Activated naive CD4-positive, alpha-beta T cell treated with anti-CD3 and anti-CD28 coated beads, Interleukin-2, amount 50 U/mL, for 16 hours (primary cell): ENCODE data around the gene PHF21A.

Experiments
- DNase-seq: peaks from one replicate; pipeline ENCODE4 v3.0.0-alpha.2; 2020

Gene PHF21A

DNA sequence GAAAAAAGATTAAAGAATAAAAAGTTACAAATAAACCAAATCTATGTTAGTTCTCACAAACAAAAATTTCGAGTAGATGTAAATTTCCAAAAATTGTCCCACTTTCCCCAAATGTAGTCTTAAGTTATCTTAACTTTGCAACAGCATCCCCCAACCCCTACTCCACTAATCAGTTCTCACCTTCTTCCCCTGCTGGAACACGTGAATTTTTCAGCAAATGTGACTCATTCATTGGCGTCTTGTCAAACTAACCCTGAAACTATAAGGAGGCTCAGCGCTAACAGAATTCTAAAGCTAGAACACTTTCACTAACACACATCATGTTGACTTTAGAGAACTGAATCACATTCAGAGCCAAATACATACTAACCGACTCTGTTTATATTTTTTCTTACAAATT lies 46.1 kb downstream of the PHF21A start:
- no peak for DNase-seq

DNA sequence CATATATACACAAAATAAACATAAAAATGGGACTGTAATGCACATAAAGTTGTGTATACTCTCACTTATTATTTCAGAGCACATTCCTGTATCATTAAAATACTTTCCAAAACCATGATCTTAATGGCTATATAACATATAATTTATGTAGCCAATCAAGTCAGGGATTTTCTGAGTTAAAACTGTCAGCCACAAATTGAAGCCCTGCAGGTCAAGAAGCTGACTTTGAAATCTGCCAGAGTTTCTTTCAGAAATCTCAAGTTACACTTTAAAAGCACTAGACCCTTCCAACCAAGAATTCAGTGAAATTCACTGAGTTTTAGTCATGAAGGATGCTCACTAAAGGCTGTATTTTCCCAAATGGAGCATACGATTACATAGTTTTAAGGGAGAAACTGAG lies 47.6 kb downstream of the PHF21A start:
- no peak for DNase-seq

DNA sequence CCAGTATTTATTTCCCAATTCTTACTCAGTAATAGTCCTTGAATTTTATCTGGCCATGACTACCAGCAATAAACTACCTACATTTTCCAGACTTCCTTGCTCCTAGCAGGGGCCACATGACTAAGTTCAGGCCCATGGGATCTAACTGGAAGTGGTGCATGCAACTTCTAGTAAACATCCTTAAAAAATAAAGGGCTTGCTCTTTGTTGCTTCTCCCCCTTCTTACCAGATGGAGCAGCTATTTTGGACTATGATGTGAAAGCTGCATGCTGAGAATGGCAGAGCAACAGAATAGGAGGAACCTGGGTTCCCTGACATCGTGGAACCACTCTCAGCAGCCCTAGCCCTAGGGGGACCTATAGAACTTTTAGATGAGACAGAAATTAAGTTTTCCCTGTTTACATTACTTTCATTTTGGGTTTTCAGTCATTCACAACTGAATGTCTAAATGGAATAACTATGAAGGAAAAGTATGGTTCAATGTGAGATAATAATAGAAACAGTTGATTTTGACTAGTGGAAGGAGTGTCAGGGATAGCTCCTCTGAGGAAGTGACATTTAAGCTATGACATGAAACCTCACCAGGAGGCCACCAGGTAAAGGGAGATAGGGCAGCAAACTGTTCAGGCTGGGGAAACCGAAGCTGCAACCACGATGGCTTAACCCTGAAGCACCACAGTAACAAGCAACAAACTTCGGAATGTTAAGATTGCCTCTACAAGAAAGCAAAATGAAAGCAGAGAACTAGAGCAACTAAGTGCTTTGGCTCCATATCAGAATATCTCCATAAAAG lies 48.9 kb downstream of the PHF21A start:
- no peak for DNase-seq

DNA sequence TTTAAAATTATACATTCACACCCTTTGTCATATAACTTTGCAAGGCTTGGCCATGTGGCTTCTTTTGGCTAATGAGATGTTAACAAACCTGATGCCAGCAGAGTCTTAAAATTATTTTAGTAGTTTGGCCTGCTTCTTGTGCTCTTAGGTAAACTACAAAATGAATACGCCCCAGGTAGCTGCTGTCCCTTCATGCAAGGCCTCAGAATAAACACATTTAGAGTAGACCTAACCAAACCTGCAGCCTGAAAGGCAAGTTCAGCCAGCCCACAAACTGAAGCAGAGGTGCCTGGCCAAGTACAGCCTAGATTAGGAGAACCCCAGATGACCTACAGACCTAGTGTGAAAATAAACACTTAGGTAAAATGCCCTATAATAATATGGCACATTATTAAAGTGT lies 50.2 kb downstream of the PHF21A start:
- DNase-seq: no peak

DNA sequence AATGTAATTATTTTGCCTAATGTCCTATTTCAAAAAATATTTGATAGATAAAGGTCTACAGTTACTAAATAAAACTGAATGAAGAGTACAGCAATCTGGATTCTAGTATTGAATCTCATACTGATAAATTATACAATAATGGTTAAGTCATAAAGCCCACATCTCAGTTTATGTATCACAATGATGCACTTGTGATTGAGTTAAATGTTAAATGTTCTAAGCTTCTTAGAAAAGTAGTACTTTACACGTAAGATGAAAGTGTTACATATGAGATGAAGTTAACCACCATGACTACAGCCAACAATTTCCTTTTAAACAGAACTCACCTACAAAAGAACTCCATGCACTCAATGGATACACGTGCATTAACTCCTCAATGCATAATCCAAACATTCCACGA lies 51.7 kb downstream of the PHF21A start:
- DNase-seq: no peak

DNA sequence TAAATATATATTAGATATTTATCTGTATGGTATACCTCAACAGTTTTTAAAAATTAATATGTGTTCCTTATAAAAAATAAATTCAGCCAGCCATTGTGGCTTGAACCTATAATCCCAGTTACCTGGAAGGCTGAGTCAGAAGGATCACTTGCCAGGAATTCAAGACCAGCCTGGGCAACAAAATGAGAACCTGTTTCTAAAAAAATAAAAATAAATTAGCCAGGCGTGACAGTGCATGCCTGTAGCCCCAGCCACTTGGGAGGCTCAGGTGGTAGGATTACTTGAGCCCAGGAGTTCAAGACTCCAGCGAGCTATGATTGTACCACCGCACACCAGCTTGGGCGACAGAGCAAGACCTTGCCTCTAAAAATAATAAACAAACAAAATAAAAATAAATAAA lies 54.9 kb downstream of the PHF21A start:
- no peak for DNase-seq

DNA sequence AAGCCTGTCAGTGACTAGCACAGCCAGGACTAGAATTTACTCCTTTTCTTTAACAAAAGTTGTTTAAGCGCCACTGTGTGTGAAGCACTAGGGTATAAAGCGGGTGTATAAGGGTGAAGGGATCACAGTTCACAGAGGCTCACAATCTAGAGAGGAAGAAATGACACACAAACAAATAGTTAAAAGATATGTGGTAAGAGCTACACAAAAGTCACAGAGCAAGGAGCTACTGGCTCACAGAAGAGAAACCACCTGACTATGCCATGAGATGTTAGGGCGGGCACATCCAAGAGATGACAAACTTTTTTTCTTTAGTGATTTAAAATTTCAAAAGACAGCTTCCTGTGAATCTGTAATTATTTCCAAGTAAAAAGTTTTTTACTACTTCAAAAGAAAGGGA lies 55.6 kb downstream of the PHF21A start:
- no peak for DNase-seq

DNA sequence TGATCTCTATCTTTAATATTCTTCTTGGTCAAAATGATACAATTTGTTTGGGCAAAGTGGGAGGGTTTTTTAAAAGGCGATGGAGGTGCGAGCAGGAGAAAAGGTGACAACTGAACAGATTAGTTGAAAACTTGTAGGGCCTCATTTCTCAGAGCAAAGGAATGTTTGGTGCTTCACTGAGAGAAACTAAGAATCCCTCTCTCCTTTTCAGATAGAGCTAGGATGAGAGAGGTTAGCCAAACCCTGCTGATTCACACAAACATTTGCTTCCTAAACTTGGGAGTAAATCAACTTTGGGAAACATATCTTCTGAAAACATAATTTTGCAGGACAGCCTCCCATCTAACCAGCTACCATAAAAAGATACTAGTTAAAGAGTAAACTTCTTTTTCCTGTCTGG lies 57.0 kb downstream of the PHF21A start:
- no peak for DNase-seq

DNA sequence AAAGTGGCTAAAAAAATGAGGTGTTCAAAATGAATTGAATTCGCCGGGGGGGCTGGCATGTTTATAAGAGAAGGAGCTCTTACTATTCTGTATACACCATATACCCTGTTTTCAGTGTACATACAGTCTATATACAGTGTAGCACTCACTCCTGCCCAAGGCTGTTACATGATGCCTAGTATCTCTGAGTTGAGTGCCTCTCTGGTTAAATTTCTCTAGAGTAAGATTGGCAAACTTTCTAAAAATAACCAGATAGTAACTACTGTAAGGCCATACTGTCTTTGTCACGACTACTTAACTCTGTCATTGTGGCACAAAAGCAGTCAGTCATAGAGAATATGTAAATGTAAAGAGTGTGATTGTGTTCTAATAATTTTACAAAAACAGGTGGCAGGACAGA lies 58.1 kb downstream of the PHF21A start:
- DNase-seq: no peak

DNA sequence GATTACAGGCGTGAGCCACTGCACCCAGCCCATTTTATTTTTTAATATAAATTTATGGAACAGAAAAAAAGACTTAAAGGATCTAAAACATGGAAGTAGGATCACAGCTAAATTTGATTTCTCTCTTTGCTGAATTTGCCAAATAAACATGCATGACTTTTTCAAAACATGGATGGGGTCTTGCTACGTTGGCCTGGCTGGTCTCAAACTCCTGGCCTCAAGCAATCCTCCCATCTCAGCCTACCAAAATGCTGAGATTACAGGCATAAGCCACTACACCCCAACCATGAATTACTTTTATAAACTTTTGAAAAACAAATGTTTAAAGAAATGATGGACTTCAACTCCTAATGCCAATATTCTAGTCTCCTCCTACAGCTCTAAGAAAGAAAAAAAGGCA lies 61.2 kb downstream of the PHF21A start:
- DNase-seq: no peak

DNA sequence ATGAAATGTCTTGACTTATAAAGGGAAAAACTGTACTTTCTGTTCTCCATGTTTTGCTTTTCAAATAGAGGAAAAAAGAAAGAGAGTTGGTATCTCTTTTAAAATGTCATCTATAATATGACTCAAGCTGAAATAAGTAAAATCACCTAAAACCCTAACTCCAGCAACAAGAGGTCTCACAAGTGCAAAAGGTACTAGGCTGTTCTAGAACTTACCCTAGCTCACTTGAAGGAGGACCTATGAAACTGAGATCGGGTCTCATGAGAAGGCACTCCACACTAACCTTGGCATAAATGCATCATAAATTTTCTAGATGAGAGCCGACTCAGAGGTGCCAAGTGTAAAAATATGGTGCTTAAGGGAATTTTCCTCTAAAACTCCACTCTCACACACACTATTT lies 63.8 kb downstream of the PHF21A start:
- no peak for DNase-seq

DNA sequence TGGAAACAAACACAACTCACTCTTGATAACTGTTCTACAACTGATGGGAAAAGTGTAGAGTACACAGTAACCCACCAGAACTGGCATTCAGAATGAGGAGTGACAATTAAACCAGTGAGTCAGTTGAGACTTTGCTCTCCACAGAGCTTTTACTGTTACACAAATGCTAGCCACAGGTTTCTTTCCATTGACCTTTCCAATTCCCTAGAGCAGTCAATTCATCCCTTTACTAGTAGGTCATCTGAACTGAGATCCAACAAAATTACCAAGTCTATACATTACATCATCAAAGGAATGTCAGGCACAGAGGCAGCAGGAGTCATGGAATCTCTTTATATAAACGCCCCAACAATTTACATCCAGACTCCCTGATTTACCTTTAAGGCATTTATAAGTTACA lies 65.9 kb downstream of the PHF21A start:
- no peak for DNase-seq

DNA sequence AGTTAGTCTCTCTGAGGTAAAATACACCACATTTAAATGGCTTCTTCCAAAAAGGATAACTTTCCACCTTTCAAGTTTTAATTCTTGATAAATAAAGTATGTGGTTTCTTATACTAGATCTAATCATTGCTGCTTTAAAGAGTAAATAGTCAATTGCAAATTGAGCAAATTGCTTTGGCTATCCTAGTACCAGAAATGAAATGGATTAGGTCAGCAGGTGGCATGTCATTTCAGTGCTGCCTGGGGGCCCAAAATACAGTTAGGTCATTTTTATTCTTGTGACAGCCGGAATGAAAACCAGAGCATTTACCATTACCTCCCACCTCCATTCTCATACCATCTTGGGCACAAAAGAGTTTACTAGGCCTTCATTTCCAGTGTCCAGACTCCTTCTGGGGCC lies 70.2 kb downstream of the PHF21A start:
- no peak for DNase-seq

DNA sequence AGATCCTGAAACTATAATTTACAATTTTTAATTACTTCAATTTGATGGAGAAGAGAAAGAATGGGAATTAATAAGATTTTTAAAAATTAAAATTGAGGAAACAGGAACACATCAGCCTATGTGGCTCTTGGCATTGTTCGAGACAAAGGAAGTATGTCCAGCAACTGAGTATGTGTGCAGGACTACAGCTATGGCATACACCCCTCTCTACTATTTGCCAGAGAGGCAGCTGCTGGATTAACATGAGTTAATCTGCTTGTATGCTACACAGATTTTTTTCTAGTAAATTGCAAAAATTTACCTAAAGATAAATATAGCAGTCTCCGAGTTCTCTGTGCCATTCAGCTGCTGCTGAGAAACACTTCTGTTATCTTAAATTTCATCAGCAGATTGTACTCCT lies 70.6 kb downstream of the PHF21A start:
- DNase-seq: no peak

DNA sequence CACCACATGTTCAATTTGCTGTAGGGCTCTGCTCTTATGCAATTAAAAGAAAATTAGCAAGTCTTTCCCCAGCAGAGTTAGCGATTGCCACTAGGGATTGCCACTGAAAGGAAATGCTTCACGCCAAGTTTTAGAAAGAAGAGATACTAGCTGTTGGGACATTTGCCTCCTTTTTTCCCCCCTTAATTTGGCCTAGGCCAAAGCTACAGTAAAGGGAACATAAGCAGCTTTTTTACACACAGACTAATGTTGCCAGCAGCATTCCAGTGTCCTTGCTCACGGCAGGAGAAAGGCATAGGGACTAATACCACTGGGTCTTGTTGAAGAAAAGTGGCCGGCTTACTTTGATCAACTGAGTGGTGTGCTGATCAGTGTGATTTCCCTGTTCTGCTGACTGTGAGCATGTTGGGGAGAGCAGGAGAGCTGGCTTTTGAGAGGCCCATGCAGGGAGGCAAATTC lies 71.2 kb downstream of the PHF21A start:
- no peak for DNase-seq

DNA sequence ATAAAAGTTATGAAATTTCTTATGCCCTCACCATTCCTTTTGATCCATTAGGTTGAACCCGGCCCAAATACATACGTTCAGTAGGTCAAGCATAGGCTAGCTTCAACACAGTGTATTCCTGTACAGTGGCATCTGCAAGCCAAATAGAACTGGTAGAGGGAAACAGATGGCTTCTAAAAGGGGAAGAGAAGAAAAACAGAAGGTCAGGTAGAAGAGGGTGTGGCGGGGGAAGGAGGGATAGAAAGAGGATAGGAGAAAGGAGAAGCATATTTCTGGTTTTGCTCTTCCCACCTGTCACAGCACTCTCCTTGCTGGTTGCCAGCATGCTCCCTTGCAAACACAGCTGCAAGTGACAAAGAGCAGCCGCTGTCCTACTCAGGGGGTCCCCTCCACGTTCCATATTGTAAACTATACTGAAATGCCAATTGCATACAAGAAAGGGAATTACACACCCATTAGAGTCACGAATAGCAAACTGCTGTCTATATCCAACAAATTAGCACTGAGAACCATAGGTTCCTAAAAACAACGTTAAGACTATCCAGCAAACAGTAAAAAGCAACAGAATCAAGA lies 71.8 kb downstream of the PHF21A start:
- DNase-seq: no peak

DNA sequence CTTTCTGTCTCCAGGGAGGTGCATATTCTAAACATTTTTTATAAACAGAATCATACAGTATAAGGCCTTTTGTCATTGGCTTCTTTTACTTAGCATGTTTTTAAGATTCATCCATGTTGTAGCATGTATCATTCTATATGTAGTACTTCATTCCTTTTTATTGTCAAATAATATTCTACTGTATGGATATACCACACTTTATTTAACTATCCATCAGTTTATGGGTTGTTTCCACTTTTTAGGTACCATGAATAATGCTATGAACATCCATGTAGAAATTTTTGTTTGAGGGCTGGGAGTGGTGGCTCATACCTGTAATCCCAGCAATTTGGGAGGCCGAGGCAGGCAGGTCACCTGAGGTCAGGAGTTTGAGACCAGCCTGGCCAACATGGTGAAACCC lies 73.1 kb downstream of the PHF21A start:
- DNase-seq: no peak

DNA sequence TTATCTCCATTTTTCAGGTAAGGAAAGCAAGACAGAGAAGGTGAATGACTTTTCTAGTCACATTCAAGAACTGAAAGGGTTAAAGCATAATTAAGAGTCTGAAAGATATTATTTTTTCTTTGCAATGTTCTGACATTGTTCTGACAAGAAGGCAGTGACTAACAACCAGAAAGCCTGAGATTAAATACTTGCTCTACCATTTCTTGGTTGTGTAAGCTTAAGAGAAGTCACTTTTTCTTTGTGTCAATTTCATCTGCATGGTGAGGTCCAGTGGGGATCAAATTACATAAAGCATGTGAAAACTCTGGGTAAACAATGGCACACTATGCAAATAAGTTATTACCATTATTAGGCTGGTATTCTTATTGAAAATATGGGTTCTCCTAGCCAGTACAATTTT lies 73.7 kb downstream of the PHF21A start:
- DNase-seq: no peak

DNA sequence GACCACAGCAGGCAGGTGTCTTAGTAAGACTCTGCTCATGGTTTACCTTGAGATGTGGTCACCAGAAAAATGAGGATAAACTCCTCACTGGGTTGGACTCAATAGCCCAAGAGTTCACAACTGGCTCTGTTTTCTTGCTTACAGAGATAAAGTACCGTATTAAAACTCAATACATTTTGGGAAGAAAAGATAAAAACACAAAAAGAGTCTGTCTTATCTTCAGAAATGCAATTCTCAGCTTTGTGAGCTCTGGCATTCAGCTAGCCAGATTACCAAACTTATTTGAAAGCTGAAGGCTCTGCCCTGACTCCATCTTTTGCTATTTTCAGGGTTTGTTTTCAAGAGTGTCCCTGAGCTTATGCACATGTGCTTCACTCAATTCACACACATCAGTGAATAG lies 75.4 kb downstream of the PHF21A start:
- no peak for DNase-seq

DNA sequence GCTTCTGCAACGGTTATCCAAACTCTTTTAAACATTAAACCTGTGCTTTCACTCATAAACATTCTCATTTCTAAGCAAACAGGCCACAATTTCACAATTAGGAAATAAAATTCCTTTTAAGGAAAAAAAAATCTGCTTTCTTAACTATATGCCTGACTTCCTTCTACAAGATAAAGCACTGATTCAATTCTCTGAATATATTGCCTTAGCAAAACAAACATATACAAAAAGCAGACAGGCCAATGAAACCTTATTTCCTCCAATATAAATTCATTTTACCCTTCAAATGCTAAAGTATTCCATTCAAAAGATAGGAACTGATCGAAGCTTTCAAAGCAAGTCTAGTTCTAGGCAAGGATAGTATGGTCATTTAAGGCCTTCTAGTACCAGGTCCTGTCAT lies 76.7 kb downstream of the PHF21A start:
- DNase-seq: no peak

DNA sequence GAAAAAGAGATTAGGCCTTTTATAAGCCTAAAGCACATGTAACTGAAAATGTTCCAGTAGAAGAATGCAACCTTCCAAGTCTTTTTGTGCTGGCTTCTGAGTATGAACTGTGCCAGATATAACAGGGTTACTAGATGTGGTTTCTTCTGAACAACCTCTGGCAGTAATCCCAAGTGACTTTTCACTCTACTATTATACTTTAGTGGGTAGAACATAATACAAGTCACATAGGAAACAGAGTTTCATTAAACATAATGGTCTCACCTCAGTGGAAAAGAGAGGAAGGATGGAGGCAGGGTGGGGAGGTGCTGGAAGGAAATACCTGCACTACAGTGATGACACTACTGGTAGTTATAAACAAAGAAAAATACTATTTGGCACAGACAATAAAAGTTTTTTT lies 81.3 kb downstream of the PHF21A start:
- no peak for DNase-seq

DNA sequence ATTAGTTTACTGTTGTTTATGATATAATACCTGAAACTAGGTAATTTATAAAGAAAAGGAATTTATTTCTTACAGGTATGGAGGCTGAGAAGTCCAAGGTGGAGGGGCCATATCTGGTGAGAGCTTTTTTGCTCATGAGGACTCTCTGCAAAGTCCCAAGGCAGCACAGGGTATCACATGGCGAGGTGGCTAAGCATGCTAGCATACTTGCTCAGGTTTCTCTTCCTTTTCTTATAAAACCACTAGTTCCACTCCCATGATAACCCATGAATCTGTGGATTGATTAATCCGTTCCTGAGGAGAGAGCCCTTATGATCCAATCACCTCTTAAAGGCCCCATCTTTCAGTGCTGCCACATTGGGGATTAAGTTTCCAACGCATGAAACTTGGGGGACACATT lies 82.7 kb downstream of the PHF21A start:
- no peak for DNase-seq

DNA sequence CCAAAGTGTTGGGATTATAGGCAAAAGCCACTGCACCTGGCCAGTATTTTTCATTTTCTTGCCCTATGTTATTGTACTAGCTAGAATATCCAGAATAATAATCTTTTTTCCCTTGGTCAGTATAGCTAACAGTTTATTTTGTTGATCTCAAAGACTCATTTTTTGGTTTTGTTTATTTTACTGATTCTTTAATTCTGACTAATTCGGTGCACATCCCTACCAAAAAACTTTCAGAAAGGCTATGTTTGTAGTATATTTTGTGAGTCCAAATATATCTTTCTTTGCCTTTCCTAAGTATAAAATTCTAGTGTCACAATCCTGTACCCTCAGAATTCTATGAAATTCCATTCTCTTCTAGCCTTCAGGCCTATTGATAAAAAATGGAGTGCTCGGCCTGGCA lies 84.3 kb downstream of the PHF21A start:
- DNase-seq: no peak

DNA sequence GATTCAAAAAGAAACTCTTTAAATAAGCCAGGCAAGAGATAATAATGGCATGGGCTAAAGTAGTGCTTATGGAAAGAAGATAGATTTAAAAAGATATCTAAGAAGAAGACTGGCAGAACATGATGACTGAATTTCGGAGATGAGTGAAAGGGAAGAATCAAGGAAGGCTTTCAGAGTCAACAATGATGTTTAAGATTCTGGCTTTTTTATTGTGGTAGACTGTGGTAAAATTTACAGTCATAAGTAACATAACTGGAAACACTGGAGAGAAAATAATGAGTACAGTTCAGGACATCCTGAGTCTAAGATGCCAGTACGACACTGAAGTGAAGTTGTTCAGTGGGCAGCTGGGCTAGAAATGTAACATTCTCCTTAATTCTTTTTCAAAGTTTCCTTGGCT lies 85.2 kb downstream of the PHF21A start:
- no peak for DNase-seq

DNA sequence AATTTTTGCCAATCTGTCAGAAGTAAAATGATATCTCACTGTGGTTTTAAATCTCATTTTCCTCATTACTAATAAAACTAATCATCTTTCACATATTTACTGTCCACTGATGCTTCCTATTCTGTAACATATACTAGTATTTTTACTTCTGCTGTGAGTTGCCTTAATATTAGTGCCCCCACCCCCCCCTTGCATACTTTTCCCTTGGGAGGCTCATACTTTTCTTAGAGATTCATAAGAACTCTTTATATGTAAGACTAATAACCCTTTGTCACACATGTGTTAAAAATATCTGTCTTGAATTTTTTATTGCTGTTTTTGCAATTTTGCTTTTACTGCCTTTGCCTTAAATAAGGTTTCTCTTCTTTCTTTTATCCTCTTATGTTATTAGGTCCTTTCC lies 87.2 kb downstream of the PHF21A start:
- no peak for DNase-seq
